ENCODE results near the gene GPR150.
A peak's percentile ranks its signal among the peaks of the same experiment; 100 is the strongest.

The GPR150 gene

GRCh38 chr5:95664204-95664786 is 44.4 kb downstream of the GPR150 start:
- Histone ChIP-seq H3K9me3 (ENCODE audit: control insufficient read depth, insufficient read depth, low read length) (no peaks in the 10 kb centered on the region), H3K36me3 (ENCODE audit: control insufficient read depth, low read length) (no peaks in the 10 kb centered on the region), H3F3A (ENCODE audit: control insufficient read depth, insufficient read depth) (no peaks in the 10 kb centered on the region), H3K4me2 (ENCODE audit: low read length) (no peak overlapping the region), H3K79me2 (ENCODE audit: control insufficient read depth, low read length) (no peaks in the 10 kb centered on the region), H4K20me1 (ENCODE audit: control insufficient read depth, insufficient read depth, low read depth, low read length) (no peaks in the 10 kb centered on the region), H3K27me3 (ENCODE audit: control insufficient read depth, low read length) (no peaks in the 10 kb centered on the region), H3K9me2 (replicated peaks; ENCODE audit: control insufficient read depth, low read length) (no peaks in the 10 kb centered on the region), H3K4me3 (ENCODE audit: low read length) (no peak overlapping the region), H3K27ac (ENCODE audit: low read depth, low read length) (no peak overlapping the region), H3K4me1 (ENCODE audit: control insufficient read depth, low read length) (no peaks in the 10 kb centered on the region)
- TF ChIP-seq CTCF (IDR thresholded peaks at IDR 0.05; ENCODE audit: low read depth, low read length, poor library complexity, severe bottlenecking) (peak; percentile 78), EZH2phosphoT487 (IDR thresholded peaks at IDR 0.05; ENCODE audit: borderline replicate concordance, low read length) (no peak)

GRCh38 chr5:95667061-95667618 is 47.3 kb downstream of the GPR150 start:
- Histone ChIP-seq H3F3A (ENCODE audit: control insufficient read depth, insufficient read depth) (no peaks in the 10 kb centered on the region), H3K4me2 (ENCODE audit: low read length) (no peak overlapping the region), H4K20me1 (ENCODE audit: control insufficient read depth, insufficient read depth, low read depth, low read length) (no peaks in the 10 kb centered on the region), H3K4me3 (ENCODE audit: low read length) (no peak overlapping the region), H3K27ac (ENCODE audit: low read depth, low read length) (no peak overlapping the region), H3K36me3 (ENCODE audit: control insufficient read depth, low read length) (no peaks in the 10 kb centered on the region), H3K9me3 (ENCODE audit: control insufficient read depth, insufficient read depth, low read length) (no peaks in the 10 kb centered on the region), H3K79me2 (ENCODE audit: control insufficient read depth, low read length) (no peaks in the 10 kb centered on the region), H3K9me2 (replicated peaks; ENCODE audit: control insufficient read depth, low read length) (no peaks in the 10 kb centered on the region), H3K27me3 (ENCODE audit: control insufficient read depth, low read length) (no peaks in the 10 kb centered on the region), H3K4me1 (ENCODE audit: control insufficient read depth, low read length) (no peaks in the 10 kb centered on the region)
- TF ChIP-seq CTCF (IDR thresholded peaks at IDR 0.05; ENCODE audit: low read depth, low read length, poor library complexity, severe bottlenecking), result no peak
- TF ChIP-seq EZH2phosphoT487 (IDR thresholded peaks at IDR 0.05; ENCODE audit: borderline replicate concordance, low read length), result no peak

- H3K36me3 ChIP-seq (ENCODE audit: control insufficient read depth, low read length), result no peaks in the 10 kb centered on the region
- no peaks in the 10 kb centered on the region for H3K27me3 ChIP-seq (ENCODE audit: control insufficient read depth, low read length)
- H3K9me2 ChIP-seq (replicated peaks; ENCODE audit: control insufficient read depth, low read length), result no peaks in the 10 kb centered on the region
- H4K20me1 ChIP-seq (ENCODE audit: control insufficient read depth, insufficient read depth, low read depth, low read length), result no peaks in the 10 kb centered on the region
- TF ChIP-seq EZH2phosphoT487 (IDR thresholded peaks at IDR 0.05; ENCODE audit: borderline replicate concordance, low read length) (no peak), CTCF (IDR thresholded peaks at IDR 0.05; ENCODE audit: low read depth, low read length, poor library complexity, severe bottlenecking) (no peak)
- no peaks in the 10 kb centered on the region for H3K4me1 ChIP-seq (ENCODE audit: control insufficient read depth, low read length)
- no peak overlapping the region for H3K27ac ChIP-seq (ENCODE audit: low read depth, low read length)
- H3K9me3 ChIP-seq (ENCODE audit: control insufficient read depth, insufficient read depth, low read length), result no peaks in the 10 kb centered on the region
- no peak overlapping the region for H3K4me2 ChIP-seq (ENCODE audit: low read length)
- no peak overlapping the region for H3K4me3 ChIP-seq (ENCODE audit: low read length)
- no peaks in the 10 kb centered on the region for H3K79me2 ChIP-seq (ENCODE audit: control insufficient read depth, low read length)
- H3F3A ChIP-seq (ENCODE audit: control insufficient read depth, insufficient read depth), result no peaks in the 10 kb centered on the region
Observed at GRCh38 chr5:95667678-95668077, 47.8 kb downstream of the GPR150 start.

Data from DOHH2 (cell line).